CD4-positive, alpha-beta T cell treated with Interleukin-4 for 4 hours (primary cell): ENCODE measurements around the gene GSS.

Experiments used
- DNase-seq: peaks from one replicate; pipeline ENCODE4 v3.0.0-alpha.2; 2020

Gene GSS

DNA sequence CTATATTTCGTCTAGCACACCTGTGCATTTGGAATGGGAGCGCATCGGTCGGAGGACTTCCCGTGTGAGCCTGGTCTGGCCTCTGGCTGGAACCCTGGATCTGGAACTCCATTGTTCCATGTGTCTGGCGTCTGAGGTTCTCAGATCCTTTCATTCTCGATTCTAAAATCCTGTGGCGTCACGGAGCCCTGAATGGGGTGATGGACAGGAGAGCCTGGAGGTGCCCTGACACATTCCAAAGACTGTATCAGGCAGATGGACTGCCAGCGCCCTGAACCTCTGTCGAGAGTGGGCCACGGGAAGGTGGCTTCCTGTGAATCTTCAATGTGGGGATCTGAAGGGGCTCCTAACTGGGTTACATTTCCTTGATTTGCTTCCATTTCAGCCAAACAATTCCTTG is 20.7 kb upstream of the GSS start:
- no peak for DNase-seq

- no peak for DNase-seq
These were observed 18.6 kb upstream of the GSS start for GRCh38 chr20:34974246-34974645.

- DNase-seq: no peak
These were observed 16.1 kb upstream of the GSS start for GRCh38 chr20:34971561-34972235.

DNA sequence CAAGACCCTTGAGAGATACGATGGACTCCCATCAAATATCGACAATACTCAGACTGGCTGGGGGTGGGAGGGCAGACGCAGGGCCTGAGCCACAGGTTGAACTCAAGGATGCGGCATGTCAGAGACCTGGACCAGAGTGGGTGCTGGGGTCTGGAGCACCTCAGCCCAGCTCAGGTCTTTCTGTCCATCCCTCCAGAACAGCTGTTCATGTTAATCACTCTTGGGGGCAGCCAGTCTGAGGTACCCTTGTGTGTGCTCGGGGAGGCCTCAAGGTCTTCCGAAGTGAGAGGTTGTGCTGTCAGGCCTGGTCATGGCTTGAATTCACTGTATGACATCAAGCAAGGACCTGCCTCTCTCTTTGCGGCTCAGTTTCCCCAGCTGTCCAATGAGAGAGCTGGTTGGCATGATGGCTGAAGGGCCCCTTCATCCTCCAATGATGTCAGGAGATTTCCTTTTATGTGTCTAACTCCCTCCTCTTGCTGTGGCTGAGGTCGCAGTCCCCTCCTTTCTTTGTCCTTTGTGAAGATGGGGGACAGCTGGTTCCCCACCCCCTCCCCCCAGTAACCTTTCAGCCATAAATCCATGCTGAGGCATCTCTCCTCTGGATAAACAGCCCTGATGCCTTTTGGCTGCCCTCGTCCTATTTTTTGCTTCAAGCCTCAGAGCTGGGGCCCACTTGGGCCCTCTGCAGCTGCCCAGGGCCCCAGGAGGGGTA is 15.4 kb upstream of the GSS start:
- DNase-seq: no peak

DNA sequence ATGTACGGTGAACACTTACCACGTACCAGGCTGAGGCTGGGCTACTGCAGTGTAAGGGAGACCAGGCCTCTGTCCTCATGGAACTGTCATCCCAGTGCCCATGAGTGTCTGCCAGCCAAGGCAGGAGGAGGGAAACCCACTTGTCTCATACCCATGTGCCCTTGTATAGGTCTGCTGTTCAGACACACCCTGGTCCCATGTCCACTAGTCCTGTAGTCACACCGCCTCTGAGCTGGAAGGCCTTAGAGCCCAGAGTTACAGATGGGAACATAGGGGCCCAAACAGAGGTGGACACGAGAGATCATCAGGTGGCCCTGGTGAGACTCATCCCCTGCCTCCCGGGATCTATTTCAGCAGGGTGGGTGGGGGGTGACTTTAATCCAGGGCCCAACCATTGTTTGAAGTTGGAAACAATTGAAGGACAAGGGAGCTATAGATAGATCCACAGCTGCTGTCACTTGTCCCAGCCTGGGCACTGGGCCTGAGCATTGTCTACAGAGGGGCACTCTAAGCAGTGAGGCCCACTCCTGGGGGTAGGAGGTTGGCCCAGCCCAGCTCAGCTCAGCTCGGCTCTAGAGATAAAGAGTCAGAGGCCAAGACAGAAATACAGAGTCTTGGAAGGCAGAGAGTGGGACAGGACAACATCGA is 14.7 kb upstream of the GSS start:
- DNase-seq: no peak

DNA sequence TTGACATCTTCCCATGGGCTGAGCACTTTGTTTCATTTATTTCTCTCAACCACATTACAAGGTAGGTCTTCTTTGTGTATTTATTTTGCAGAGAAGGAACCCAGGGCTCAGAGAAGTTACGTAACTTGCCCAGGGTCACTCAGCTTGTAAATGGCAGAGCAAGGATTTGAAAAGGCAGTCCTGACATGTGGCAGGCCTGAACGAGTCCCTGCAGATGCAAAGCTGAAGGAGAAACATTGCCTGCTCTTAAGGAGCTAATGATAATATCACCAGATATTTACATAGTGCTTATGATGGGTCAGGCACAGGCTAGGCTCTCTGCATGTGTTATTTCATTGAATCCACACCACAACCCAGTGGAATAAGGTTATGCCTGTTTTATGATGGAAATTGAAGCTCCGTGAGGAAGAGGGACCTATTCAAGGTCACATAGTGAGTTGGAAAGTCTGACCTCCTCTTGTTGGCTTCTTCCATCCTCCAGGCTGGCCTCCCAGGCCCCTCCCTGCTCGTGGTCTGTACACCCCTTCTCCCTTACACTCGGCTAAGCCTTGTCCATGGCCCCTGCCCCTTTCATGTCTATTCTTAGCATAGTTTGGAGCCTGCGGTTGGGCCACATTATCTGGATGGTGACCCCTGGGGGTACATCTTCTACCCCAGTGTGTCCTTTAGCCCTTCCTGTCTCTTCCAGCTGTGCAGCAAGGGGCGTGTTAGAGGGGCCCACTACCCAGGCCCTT is 12.6 kb upstream of the GSS start:
- no peak for DNase-seq

GRCh38 chr20:34967421-34967820 is 11.8 kb upstream of the GSS start:
- DNase-seq: no peak

DNA sequence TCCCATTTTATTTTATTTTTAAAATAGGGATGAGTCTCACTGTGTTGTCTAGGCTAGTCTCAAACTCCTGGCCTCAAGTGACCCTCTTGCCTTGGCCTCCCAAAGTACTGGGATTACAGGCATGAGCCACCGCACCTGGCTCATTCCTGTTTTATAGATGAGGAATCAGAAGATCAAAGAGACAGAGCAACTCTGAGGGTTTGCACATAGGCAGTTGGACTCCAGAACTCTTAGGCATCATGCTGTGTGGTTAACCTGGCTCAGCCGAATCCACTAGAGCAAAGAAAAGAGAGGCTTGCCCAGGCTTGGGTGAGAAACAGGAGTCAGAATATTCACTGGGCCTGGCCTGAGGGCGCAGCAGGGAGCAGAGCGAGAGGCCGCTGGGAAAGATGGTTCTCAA is 9.4 kb upstream of the GSS start:
- DNase-seq: no peak

DNA sequence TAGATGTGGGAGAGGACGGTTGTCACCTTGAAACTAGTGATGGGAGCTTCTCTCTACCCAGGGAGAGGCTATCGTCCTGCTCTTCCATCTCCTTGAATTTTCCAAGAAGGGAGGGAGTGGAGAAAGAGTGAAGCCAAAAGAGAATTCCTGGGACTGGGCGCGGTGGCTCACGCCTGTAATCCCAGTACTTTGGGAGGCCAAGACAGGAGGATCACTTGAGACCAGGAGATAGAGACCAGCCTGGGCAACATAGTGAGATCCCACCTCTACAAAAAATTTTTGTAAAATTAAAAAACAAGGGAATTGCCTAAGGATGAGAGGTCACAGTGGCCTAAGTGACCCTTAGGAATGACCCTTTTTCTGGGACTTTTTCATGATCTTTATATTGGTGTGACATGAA is 8.9 kb upstream of the GSS start:
- no peak for DNase-seq

GRCh38 chr20:34956751-34957472 is 1.3 kb upstream of the GSS start:
- DNase-seq: no peak

- DNase-seq: no peak
These were observed 444 bp upstream of the GSS start for GRCh38 chr20:34956041-34956458.

- DNase-seq: no peak
These were observed 739 bp downstream of the GSS start for GRCh38 chr20:34954904-34955230.

DNA sequence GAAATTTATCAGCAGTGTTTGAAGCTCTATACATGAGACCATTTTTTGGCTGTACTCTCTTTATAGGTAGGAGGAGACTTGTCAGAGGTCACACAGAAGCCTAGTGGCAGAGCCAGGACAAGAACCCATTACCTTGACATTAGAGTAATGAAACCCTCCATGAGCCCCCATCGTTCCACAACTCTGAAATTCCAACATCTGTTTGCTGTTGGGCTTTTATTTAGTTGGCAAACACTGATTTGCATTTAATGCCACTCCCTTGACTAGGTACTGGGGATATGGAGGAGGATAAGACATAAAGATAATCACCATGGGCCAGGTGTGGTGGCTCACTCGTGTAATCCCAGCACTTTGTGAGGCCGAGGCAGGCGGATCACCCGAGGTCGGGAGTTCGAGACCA is 1.6 kb downstream of the GSS start:
- no peak for DNase-seq

DNA sequence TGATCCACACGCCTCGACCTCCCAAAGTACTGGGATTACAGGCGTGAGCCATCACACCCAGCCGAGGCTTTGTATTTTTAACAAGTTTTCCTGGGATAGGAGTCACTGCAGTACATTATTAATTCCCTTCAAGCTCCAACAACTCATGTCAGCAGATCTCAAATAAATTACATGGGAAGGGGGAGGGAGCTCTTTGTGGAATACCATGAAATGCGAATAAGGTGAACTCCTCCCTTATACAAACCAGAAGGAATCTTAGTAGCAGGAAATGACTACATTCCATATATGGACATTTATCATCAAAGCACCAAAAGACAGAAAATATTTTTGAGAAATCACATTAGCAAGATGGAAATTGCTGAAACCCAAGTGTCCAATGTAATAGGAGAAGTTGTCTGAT is 2.9 kb downstream of the GSS start:
- DNase-seq: no peak

- no peak for DNase-seq
These were observed 4.0 kb downstream of the GSS start for GRCh38 chr20:34951652-34952051.

GRCh38 chr20:34951252-34951651 is 4.4 kb downstream of the GSS start:
- no peak for DNase-seq

DNA sequence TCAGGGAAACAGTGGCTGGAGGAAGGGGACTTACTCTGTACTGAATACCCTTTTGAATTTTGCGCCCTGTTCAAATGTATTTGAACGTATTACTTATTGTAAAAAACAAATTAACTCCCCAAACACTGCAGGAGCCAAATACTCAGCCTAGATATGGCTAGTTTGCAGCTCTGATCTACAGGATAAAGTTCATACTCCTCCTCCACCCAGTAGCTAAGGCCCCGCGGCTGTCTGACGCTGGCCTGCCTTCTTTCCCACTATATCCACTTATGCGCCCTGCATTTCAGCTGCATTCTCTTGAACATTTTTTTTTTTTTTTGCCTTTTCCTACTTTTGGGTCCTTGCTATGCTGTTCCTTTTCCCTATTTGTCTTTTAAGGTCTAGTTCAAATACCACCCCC is 6.5 kb downstream of the GSS start:
- DNase-seq: no peak

DNA sequence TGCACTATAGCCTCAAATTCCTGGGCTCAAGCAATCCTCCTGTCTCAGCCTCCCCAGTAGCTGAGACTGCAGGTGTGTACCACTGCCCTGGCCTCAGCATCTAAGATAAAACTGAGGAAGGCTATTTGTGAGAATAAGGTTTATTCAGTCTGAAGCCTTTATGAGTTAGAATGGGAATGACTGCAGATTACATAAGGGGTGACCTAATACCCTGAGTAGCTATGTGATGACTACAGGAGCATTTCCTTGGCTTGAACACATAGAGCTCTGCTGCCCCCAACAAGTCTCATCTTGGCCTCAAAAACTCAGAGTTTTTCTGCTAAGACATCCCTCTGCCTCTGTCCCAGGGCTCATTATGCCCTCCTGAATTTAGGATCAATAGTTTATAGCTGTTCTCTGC is 7.6 kb downstream of the GSS start:
- DNase-seq: no peak

DNA sequence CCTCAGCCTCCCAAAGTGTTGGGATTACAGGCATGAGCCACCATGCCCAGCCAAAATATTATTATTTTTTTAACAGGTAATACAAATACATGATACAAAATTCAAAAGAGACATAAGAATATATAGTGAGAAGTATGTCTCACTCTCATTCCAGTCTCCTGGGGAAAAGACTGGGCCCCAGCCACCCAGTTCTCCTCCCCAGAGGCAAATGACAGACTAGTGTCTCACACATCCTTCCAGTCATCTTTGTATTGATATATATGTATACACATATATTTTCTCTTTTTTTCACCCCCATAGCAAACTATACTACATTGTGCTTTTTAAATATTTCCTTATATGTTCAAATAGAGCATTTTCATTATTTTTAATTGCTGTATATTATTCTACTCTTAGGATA is 8.3 kb downstream of the GSS start:
- no peak for DNase-seq

- DNase-seq: no peak
These were observed 8.9 kb downstream of the GSS start for GRCh38 chr20:34946661-34947060.

DNA sequence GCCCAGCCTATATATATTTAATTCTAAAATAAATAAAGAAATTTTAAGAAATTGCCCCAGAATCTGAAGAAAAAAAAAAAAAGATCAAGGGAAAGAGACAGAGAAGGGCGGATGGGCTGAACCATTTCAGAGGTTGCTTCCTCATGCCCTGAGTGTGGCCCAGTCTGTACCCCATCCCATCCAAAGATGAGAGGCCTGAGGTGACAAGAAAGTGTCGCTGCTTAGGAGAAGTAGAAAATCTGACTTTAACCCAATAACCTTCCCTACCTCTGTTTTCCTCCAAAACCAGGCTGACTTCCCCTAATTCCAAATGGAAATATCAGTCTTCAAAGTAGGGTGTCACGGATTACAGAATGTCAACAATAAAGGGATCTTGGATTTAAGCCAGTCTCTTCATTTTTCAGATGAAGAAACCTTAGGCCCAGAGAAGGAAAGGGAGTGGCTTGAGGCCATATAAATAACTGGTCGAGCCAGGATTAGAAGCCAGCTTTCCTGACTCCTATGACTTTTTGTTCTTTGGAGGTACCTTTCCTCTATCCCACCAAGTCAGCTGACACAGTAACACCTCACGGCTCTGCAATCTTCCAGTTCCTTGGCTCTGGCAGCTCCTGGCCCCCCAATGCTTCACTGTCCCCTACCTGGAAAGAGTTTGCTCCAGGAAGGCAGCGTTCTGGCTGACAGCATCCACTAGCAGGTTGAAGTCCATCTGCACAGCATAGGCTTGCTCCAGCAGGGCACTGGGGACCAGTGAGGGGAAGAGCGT is 10.1 kb downstream of the GSS start:
- no peak for DNase-seq

GRCh38 chr20:34943808-34944567 is 11.6 kb downstream of the GSS start:
- DNase-seq: no peak
